HepG2 (cell line): ENCODE data around the gene RBM23. TPM values are rescaled to one million over a fixed set of nuclear protein-coding genes. Genes with fewer than 3 reads are reported as not detected.
A peak's percentile ranks its signal among the peaks of the same experiment; 100 is the strongest.

Source experiments
- AHR ChIP-seq: IDR thresholded peaks from 2 replicates; pipeline ENCODE4 v1.6.1; 2018; ENCODE audit warnings: missing genetic modification reagents, missing compliant biosample characterization
- CBX2 ChIP-seq, 2 experiments: fragments of 200-600 bp in 1 of 2; sonication (generic); formaldehyde crosslinking in 1 of 2; IDR thresholded peaks; 2 replicates each; pipeline versions ENCODE4 v1.7.0 to v1.8.1; 2018 to 2022; ENCODE audit warnings: low read depth in 2 of 2, low read length in 1 of 2, mild to moderate bottlenecking in 1 of 2, missing genetic modification reagents in 1 of 2
- CERS6 ChIP-seq: sonication (generic); formaldehyde crosslinking; IDR thresholded peaks from 2 replicates; pipeline ENCODE4 v1.5.0; 2020; ENCODE audit warnings: missing genetic modification reagents
- FOXO4 ChIP-seq: sonication (generic); formaldehyde crosslinking; conservative IDR thresholded peaks from 2 replicates; pipeline ENCODE4 v1.8.1; 2023; ENCODE audit warnings: missing genetic modification reagents
- HMG20B ChIP-seq: conservative IDR thresholded peaks from 2 replicates; pipeline ENCODE4 v1.6.1; 2016; ENCODE audit warnings: missing genetic modification reagents, missing compliant biosample characterization
- NFAT5 ChIP-seq: sonication (generic); formaldehyde crosslinking; IDR thresholded peaks from 2 replicates; pipeline ENCODE4 v1.4.0; 2020; ENCODE audit warnings: missing genetic modification reagents
- PAF1 ChIP-seq: IDR thresholded peaks from 2 replicates; pipeline ENCODE4 v1.6.1; 2016; ENCODE audit warnings: missing genetic modification reagents, missing compliant biosample characterization
- PATZ1 ChIP-seq: sonication (generic); formaldehyde crosslinking; IDR thresholded peaks from 2 replicates; pipeline ENCODE4 v1.4.0; 2020; ENCODE audit warnings: missing genetic modification reagents
- PCBP1 ChIP-seq: fragments of 200-400 bp; formaldehyde crosslinking; IDR thresholded peaks from 2 replicates; pipeline ENCODE4 v1.6.1; 2017; ENCODE audit warnings: mild to moderate bottlenecking, low read depth, low read length, borderline replicate concordance
- RORA ChIP-seq: sonication (generic); formaldehyde crosslinking; IDR thresholded peaks from 2 replicates; pipeline ENCODE4 v1.5.0; 2020; ENCODE audit warnings: mild to moderate bottlenecking, missing genetic modification reagents, moderate library complexity
- TBX3 ChIP-seq: fragments of 450-650 bp; IDR thresholded peaks from 2 replicates; pipeline ENCODE4 v1.6.1; 2017; ENCODE audit warnings: antibody characterized with exemption, mild to moderate bottlenecking, inconsistent platforms, borderline replicate concordance
- WIZ ChIP-seq: sonication (generic); formaldehyde crosslinking; IDR thresholded peaks from 2 replicates; pipeline ENCODE4 v1.5.1; 2020; ENCODE audit warnings: mild to moderate bottlenecking, missing genetic modification reagents
- ZBTB42 ChIP-seq: sonication (generic); formaldehyde crosslinking; IDR thresholded peaks from 2 replicates; pipeline ENCODE4 v1.5.0; 2020; ENCODE audit warnings: mild to moderate bottlenecking, missing genetic modification reagents
- ZBTB8A ChIP-seq: sonication (generic); formaldehyde crosslinking; IDR thresholded peaks from 2 replicates; pipeline ENCODE4 v1.4.0; 2020; ENCODE audit warnings: mild to moderate bottlenecking, low read depth, missing genetic modification reagents, borderline replicate concordance
- ZNF24 ChIP-seq: fragments of 450-650 bp; IDR thresholded peaks from 2 replicates; pipeline ENCODE4 v1.6.1; 2017; ENCODE audit warnings: antibody characterized with exemption, mild to moderate bottlenecking
- ZNF468 ChIP-seq: sonication (generic); formaldehyde crosslinking; IDR thresholded peaks from 2 replicates; pipeline ENCODE4 v1.8.0; 2022; ENCODE audit warnings: mild to moderate bottlenecking, moderate library complexity, missing genetic modification reagents
- ZNF598 ChIP-seq: sonication (generic); formaldehyde crosslinking; IDR thresholded peaks from 2 replicates; pipeline ENCODE4 v1.5.1; 2020; ENCODE audit warnings: mild to moderate bottlenecking, missing genetic modification reagents, borderline replicate concordance
- ZSCAN9 ChIP-seq: IDR thresholded peaks from 2 replicates; pipeline ENCODE4 v1.6.1; 2016; ENCODE audit warnings: borderline replicate concordance
- polyA plus RNA-seq, 8 experiments: library from polyadenylated mRNA; depleted of rRNA in 3 of 8; stranded (reverse) in 7 of 8; unstranded in 1 of 8; fragments of >200 nt; fragmentation: Illumina TruSeq in 4 of 8; extraction: Trizol in 4 of 8; gene quantifications; 2 replicates each; pipeline versions ENCODE4 v1.2.1 to v1.2.3, GENCODE V29; 2011 to 2016; ENCODE audit warnings: low read depth in 4 of 8, missing spikeins in 1 of 8, mixed read lengths in 1 of 8; ENCODE audit not compliant: insufficient read depth in 1 of 8
- total RNA-seq, 5 experiments: library from RNA; depleted of rRNA; stranded (reverse); fragments of >200 nt; fragmentation: Illumina TruSeq; extraction: Trizol; gene quantifications; 2 replicates each; pipeline ENCODE4 v1.2.3, GENCODE V29; 2016; ENCODE audit warnings: low read depth in 1 of 5

Gene RBM23
- total and polyA plus RNA-seq, 2 of the 13 experiments (the other 11 are each of a cell fraction or from before 2014, with no cell fraction given), result 1.5 to 2.1 TPM

GRCh38 chr14:22852940-22853767 lies 65.8 kb downstream of the RBM23 start (continued):
- TF ChIP-seq ZNF598 (CRISPR knock-in tag) (peak; percentile 99), ZBTB8A (peak; percentile 48; the same call in 1 of the 2 replicates), FOXO4 (CRISPR knock-in tag) (0 out of 2 replicates have a peak, but pooled peaks have one; percentile 39), WIZ (CRISPR knock-in tag) (peak; percentile 96), TBX3 (no peak), AHR (CRISPR knock-in tag) (peak; percentile 48; the same call in 1 of the 2 replicates), ZBTB42 (peak; percentile 89; the same call in 1 of the 2 replicates), CERS6 (CRISPR knock-in tag) (no peak), HMG20B (peak; percentile 76), NFAT5 (0 out of 2 replicates have a peak, but pooled peaks have one; percentile 43), CBX2 (IDR thresholded peaks at IDR 0.05; ENCODE audit: low read depth, low read length) (no peak), CBX2 (CRISPR knock-in tag; IDR thresholded peaks at IDR 0.05; ENCODE audit: low read depth) (no peak; the same call in 1 of the 2 replicates), ZNF24 (no peak), ZNF468 (CRISPR knock-in tag) (no peak; the same call in 1 of the 2 replicates), PAF1 (CRISPR knock-in tag) (no peak), ZSCAN9 (peak; percentile 61; the same call in 1 of the 2 replicates), PCBP1 (peak; percentile 63; the same call in 1 of the 2 replicates), RORA (no peak), PATZ1 (CRISPR knock-in tag) (peak; percentile 72)
